ENCODE measurements around the gene MGAT4A.
"Not testable (repeated sequence)": the region's sequence is repeated elsewhere in the genome, so short reads cannot be mapped to it uniquely, and the experiment has no call there.

MGAT4A gene

GRCh38 chr2:98598781-98599428 is 132.0 kb downstream of the MGAT4A start:
- no peak for DNase-seq

GRCh38 chr2:98594665-98595064 is 136.3 kb downstream of the MGAT4A start:
- DNase-seq: not testable (repeated sequence)

- DNase-seq: no peak
Measured at GRCh38 chr2:98592565-98592964, 138.4 kb downstream of the MGAT4A start.

GRCh38 chr2:98589489-98589888 is 141.4 kb downstream of the MGAT4A start:
- no peak for DNase-seq

GRCh38 chr2:98588880-98589431 is 142.0 kb downstream of the MGAT4A start:
- DNase-seq: no peak

- no peak for DNase-seq
Measured at GRCh38 chr2:98586551-98587140, 144.3 kb downstream of the MGAT4A start.

GRCh38 chr2:98585386-98585785 is 145.5 kb downstream of the MGAT4A start:
- DNase-seq: no peak

GRCh38 chr2:98583816-98584618 is 146.9 kb downstream of the MGAT4A start:
- DNase-seq: no peak

GRCh38 chr2:98583276-98583675 is 147.7 kb downstream of the MGAT4A start:
- no peak for DNase-seq

- DNase-seq: no peak
Measured at GRCh38 chr2:98582523-98582922, 148.4 kb downstream of the MGAT4A start.

GRCh38 chr2:98580656-98581284 is 150.2 kb downstream of the MGAT4A start:
- DNase-seq: no peak

GRCh38 chr2:98579926-98580325 is 151.0 kb downstream of the MGAT4A start:
- no peak for DNase-seq

- no peak for DNase-seq
Measured at GRCh38 chr2:98578231-98578630, 152.7 kb downstream of the MGAT4A start.

GRCh38 chr2:98577313-98577712 is 153.6 kb downstream of the MGAT4A start:
- no peak for DNase-seq

GRCh38 chr2:98576666-98577312 is 154.1 kb downstream of the MGAT4A start:
- DNase-seq: no peak

- no peak for DNase-seq
Measured at GRCh38 chr2:98573426-98573825, 157.5 kb downstream of the MGAT4A start.

- DNase-seq: no peak
Measured at GRCh38 chr2:98572676-98573075, 158.3 kb downstream of the MGAT4A start.

GRCh38 chr2:98572211-98572610 is 158.7 kb downstream of the MGAT4A start:
- DNase-seq: no peak

- DNase-seq: no peak
Measured at GRCh38 chr2:98571796-98572195, 159.1 kb downstream of the MGAT4A start.

- no peak for DNase-seq
Measured at GRCh38 chr2:98571121-98571701, 159.7 kb downstream of the MGAT4A start.

GRCh38 chr2:98570356-98570755 is 160.6 kb downstream of the MGAT4A start:
- no peak for DNase-seq

- no peak for DNase-seq
Measured at GRCh38 chr2:98569915-98570314, 161.0 kb downstream of the MGAT4A start.
